Activated naive CD4-positive, alpha-beta T cell treated with anti-CD3 and anti-CD28 coated beads, Interleukin-2, amount 50 U/mL, for 72 hours (primary cell): ENCODE measurements around the gene MYLIP. TPM values are rescaled to one million over a fixed set of nuclear protein-coding genes. Genes with fewer than 3 reads are reported as not detected.

ENCODE experiments used
- ATAC-seq, 2 donors: fragments of 150-1000 bp; cut with Tn5 transposase; 2 replicates each; pipeline ENCODE4 v1.10.0; 2021; ENCODE audit warnings: mild to moderate bottlenecking in 2 of 2, moderate library complexity in 2 of 2
- DNase-seq, 2 donors: peaks; one replicate each; pipeline ENCODE4 v3.0.0; 2021 to 2022; ENCODE audit warnings: low spot score in 2 of 2
- H3K27ac Mint-ChIP-seq, 2 donors: one replicate each; pipeline ENCODE4 v1.8.0; 2022; ENCODE audit warnings: mild to moderate bottlenecking in 2 of 2, mixed read lengths in 2 of 2
- H3K36me3 Mint-ChIP-seq, 2 donors: one replicate each; pipeline ENCODE4 v1.8.0; 2022; ENCODE audit warnings: mixed read lengths in 2 of 2
- H3K9me3 Mint-ChIP-seq, 2 donors: one replicate each; pipeline ENCODE4 v1.8.0; 2022; ENCODE audit warnings: mixed read lengths in 2 of 2
- total RNA-seq, 2 donors: library from RNA; stranded (reverse); gene quantifications; one replicate each; pipeline ENCODE4 v1.2.3, GENCODE V29; 2022

Gene MYLIP
- total RNA-seq, 2 donors from 2014 or later, result 5.4 to 10.9 TPM

GRCh38 chr6:16150098-16150497 is 21.2 kb downstream of the MYLIP start:
- Mint-ChIP-seq H3K9me3 (peaks cover 0 to 13% of the 10 kb centered on the region in 2 donors), H3K27ac (no peak overlapping the region), H3K36me3 (peaks cover 32 to 40% of the 10 kb centered on the region in 2 donors)
- ATAC-seq, result no peak
- DNase-seq, result no peak

DNA sequence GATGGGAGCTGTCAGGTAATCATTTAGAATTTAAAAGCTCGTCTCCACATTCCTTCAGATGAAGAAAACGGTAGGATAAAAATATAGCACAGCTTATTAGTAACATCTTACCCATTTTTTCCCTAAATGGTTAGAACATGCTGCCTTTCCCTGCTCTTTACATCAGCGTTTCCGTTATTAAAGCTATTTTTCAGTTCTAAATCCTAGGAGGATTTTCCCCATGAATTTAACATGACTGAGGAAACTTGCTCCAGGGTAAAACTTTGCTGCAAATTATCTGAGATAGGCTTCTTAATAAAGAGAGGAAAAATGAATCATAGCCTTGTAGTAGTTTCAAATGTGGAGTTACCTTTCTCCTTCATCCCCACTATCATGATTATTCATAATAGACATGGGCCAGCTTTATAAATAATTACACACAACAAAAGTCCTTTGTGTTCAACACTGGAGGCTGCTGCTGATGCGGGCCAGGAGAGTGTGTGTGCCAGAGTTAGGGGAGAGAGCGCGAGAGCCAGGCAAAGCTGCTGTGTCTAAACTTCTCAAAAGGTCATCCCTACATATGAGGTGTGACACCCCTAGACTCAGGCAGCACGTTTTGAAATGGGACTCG is 24.4 kb downstream of the MYLIP start:
- Mint-ChIP-seq H3K27ac (no peak overlapping the region), H3K36me3 (peaks cover 49 to 54% of the 10 kb centered on the region in 2 donors), H3K9me3 (peaks cover 4 to 25% of the 10 kb centered on the region in 2 donors)
- no peak for ATAC-seq
- DNase-seq, result no peak

DNA sequence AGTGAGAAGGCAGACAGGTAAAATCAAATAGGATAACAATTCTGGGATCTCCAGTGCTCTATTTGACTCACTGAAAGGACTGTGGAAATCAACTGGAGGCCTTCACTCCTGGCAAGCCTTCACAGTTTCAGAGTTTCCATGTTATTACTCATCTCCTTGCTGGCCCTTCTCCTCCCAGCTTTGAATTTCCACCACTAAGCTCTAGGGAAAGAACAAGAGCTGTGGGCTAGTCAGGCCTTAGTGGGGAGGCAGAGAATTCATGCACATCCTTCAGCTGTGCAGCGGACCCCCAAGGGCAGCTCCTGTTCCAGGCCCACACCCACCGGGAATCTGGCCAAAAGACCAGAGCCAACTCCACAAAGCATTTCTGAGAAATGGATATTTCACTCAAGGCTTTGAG is 26.0 kb downstream of the MYLIP start:
- ATAC-seq, result no peak
- Mint-ChIP-seq H3K27ac (peak overlapping the region in 1 of 2 donors; percentile 81), H3K9me3 (peaks cover 4 to 24% of the 10 kb centered on the region in 2 donors), H3K36me3 (peaks cover 45 to 50% of the 10 kb centered on the region in 2 donors)
- DNase-seq, result no peak

GRCh38 chr6:16157492-16157891 is 28.6 kb downstream of the MYLIP start:
- no peak for ATAC-seq
- DNase-seq, result no peak
- H3K36me3 Mint-ChIP-seq, result peaks cover 36 to 44% of the 10 kb centered on the region in 2 donors
- no peak overlapping the region for H3K27ac Mint-ChIP-seq
- H3K9me3 Mint-ChIP-seq, result peaks cover 4 to 17% of the 10 kb centered on the region in 2 donors

DNA sequence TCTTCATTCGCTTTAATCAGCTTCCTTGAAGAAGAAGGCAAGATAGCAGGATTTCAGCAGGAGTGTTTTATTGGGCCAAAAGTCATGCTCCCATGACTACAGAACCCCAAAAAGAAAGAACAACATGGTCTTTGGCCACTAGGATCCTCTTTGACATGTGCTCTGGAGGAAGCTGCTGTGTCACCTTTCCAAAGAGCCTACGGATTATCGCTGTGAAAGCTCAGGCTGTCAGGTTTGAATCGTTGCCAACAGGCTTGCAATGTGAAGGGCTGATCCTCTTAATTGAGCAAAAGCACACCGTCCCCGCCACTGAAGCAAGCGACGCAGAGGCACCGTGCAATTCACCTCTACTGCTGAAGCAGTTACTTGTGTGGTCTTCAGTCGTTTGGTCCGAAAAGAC is 29.0 kb downstream of the MYLIP start:
- no peak overlapping the region for H3K27ac Mint-ChIP-seq
- DNase-seq (no peak), ATAC-seq (no peak)
- H3K9me3 Mint-ChIP-seq, result peaks cover 4 to 17% of the 10 kb centered on the region in 2 donors
- H3K36me3 Mint-ChIP-seq, result peaks cover 36 to 44% of the 10 kb centered on the region in 2 donors

DNA sequence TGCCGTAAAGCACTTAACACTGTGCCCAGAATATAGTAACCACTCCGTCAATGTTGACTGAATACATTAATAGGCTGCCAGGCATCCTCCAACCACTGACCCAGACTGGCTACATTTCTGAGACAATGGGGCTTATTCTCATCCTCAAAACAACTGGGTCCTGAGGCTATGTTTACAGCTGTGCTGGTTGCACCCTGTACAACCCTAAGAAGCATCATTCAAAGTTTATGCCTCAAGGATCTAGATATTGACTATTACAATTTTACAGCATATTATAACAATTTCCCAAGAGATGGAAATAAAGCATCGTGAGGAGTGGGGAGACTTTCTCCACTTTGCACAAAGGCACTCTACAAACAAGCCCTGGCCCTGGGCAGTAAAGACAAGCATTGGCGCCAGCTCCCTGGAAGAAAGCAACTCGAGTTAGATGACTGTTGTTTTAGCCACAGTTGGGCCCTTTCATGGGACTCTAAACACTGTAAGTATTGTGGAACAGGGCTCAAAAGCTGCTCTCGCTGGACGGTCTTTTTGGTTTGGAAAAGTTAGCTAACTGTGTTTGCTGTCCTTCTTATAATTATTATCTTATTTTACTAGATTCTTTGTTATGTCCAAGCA is 30.2 kb downstream of the MYLIP start:
- no peak for ATAC-seq
- Mint-ChIP-seq H3K27ac (no peak overlapping the region), H3K36me3 (peaks cover 36 to 44% of the 10 kb centered on the region in 2 donors)

DNA sequence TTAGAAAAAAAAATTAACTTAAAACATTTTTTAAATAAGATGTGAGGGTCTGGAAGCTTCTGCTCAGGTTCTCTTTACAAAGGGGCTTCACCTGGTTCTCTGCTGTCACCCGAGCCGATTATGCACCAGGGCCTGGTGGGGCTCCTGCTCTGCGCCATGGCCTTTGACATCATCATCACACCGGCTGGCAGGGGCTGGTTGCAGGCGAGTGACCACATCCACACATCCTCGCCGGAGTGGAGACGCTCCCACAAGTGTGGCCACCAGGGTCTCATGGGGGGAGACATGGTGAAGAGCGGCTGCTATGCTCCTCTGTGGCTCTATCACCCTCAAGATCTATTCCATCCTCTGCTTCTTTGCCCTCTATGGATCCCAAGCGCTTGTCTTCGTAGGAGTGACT is 31.9 kb downstream of the MYLIP start:
- Mint-ChIP-seq H3K36me3 (peaks cover 21 to 27% of the 10 kb centered on the region in 2 donors), H3K27ac (peak overlapping the region in 1 of 2 donors; percentile 10), H3K9me3 (peaks cover 4 to 8% of the 10 kb centered on the region in 2 donors)
- DNase-seq (no peak), ATAC-seq (no peak)

More for the DNA sequence above, 30.2 kb downstream of the MYLIP start:
- H3K9me3 Mint-ChIP-seq, result peaks cover 4 to 17% of the 10 kb centered on the region in 2 donors
- DNase-seq, result no peak

- ATAC-seq, result peak in 1 of 2 donors; percentile 66
- Mint-ChIP-seq H3K36me3 (peaks cover 17% of the 10 kb centered on the region in 2 donors), H3K27ac (no peak overlapping the region), H3K9me3 (peaks cover 2 to 3% of the 10 kb centered on the region in 2 donors)
- DNase-seq, result no peak
Measured at GRCh38 chr6:16162003-16162402, 33.1 kb downstream of the MYLIP start.

DNA sequence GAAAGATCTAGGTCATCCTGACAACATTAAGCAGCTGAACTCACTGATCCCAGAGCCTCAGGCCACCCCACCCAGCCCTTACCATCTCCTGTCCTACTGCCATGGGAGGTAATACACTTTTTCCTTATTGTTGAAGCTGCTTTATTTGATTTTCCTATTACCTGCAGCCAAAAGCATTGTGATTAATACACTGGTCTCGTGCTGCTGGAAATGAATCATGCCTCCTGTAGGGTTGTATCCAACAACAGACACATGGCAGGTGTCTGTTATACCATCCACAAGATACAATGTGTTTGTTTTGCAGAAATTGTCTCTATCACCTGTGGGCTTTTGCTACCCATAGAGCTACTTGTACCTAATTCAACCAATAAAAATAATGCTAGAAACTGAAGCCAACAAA is 34.2 kb downstream of the MYLIP start:
- Mint-ChIP-seq H3K36me3 (peaks cover 9 to 10% of the 10 kb centered on the region in 2 donors), H3K27ac (no peak overlapping the region), H3K9me3 (no peaks in the 10 kb centered on the region)
- ATAC-seq, result peak in 1 of 2 donors; percentile 28
- DNase-seq, result no peak

DNA sequence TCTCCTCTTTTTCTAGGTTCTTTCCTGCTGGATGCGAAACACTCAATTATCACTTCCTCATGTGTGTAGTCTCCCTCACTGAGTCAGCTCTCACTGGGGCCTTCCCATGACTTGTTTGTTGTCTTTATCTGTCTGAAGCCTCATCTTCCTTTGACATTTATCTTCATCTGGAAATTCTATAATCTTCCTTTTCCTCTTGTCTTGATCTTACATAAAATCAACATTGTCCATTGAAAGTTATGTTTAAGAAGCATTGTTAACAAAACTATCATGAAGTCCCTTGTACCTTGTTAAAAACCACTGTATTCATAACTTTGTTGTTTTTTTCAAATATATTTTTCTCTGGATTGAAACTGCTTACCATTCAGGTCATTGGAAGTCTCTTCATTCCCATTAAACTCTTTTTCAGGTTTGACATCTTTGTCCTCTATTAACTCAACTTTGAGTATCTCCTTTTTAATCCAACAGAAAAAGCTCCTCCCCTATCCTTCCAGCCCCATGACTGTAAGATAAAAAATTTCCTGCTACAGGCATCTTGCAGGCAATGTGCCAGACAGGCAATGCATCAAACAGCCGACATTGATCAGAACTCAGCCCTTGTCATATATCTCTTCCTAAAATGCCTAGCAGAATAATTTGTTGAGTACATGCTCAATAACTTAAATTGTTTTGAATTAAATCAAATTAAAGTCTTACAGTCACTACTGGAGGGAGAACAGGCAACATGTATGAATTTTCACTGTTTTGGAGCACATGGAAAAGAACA is 34.8 kb downstream of the MYLIP start:
- Mint-ChIP-seq H3K9me3 (no peaks in the 10 kb centered on the region), H3K27ac (peak overlapping the region in 1 of 2 donors; percentile 27), H3K36me3 (peaks cover 4 to 10% of the 10 kb centered on the region in 2 donors)
- DNase-seq (no peak), ATAC-seq (no peak)

- Mint-ChIP-seq H3K36me3 (peaks cover 4 to 5% of the 10 kb centered on the region in 2 donors), H3K9me3 (no peaks in the 10 kb centered on the region), H3K27ac (no peak overlapping the region)
- no peak for DNase-seq
- no peak for ATAC-seq
Measured at GRCh38 chr6:16165641-16166040, 36.8 kb downstream of the MYLIP start.

DNA sequence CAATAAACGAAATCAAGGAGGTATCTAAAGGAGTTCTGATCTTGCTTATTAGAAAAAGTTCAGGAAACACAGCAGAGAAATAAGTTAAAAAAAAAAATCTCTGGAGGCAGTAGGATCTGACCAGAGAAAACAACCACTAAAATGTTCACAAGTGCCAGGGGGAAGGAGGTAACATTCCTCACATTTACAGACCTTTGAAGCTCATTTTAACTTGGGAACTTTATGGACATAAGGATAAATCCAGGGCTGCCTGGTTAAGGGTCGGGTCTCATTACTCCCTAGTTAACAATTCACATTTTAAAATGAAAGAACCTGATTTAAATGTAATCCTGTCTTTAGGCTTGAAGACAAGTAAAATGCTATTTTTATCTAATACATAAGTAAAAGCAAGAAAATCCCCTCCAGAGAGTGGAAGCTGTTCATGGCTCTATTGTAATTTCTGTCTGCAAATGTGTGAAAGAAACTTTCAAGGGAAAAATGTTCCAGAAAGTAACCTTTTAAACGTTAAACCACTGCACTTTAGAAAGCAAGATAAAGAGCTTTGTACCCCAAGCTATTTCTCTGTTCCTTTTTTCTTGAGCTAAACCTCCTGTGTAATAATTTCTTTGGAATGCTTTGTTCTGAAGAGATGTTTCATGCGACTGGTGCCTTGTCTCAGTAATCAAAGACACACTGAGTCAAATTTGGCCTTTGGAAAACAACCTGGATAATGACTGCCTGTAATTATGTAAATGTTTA is 38.2 kb downstream of the MYLIP start:
- ATAC-seq (no peak), DNase-seq (no peak)
- H3K36me3 Mint-ChIP-seq, result no peaks in the 10 kb centered on the region
- no peaks in the 10 kb centered on the region for H3K9me3 Mint-ChIP-seq
- H3K27ac Mint-ChIP-seq, result no peak overlapping the region

GRCh38 chr6:16168121-16168520 is 39.2 kb downstream of the MYLIP start:
- no peak for DNase-seq

DNA sequence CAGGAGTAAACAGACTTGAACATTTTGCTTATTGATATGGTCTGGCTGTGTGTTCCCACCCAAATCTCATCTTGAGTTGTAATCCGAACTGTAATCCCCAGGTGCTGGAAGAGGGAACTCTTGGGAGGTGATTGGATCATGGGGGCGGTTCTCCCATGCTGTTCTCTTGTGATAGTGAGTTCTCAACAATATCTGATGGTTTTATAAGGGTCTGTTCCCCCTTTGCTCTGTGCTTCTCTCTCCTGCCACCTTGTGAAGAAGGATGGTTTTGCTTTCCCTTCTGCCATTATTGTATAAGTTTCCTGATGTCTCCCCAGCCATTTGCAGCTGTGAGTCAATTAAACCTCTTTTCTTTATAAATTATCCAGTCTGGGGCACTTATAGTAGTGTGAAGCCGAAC is 40.0 kb downstream of the MYLIP start:
- DNase-seq (no peak), ATAC-seq (no peak)
- Mint-ChIP-seq H3K36me3 (no peaks in the 10 kb centered on the region), H3K27ac (no peak overlapping the region), H3K9me3 (no peaks in the 10 kb centered on the region)

More at GRCh38 chr6:16168121-16168520, 39.2 kb downstream of the MYLIP start:
- H3K9me3 Mint-ChIP-seq, result no peaks in the 10 kb centered on the region
- ATAC-seq, result no peak
- H3K27ac Mint-ChIP-seq, result no peak overlapping the region
- H3K36me3 Mint-ChIP-seq, result no peaks in the 10 kb centered on the region

GRCh38 chr6:16171400-16171799 is 42.5 kb downstream of the MYLIP start:
- no peak for DNase-seq
- H3K27ac Mint-ChIP-seq, result no peak overlapping the region
- no peaks in the 10 kb centered on the region for H3K36me3 Mint-ChIP-seq
- no peak for ATAC-seq
- H3K9me3 Mint-ChIP-seq, result peaks cover 0 to 3% of the 10 kb centered on the region in 2 donors

DNA sequence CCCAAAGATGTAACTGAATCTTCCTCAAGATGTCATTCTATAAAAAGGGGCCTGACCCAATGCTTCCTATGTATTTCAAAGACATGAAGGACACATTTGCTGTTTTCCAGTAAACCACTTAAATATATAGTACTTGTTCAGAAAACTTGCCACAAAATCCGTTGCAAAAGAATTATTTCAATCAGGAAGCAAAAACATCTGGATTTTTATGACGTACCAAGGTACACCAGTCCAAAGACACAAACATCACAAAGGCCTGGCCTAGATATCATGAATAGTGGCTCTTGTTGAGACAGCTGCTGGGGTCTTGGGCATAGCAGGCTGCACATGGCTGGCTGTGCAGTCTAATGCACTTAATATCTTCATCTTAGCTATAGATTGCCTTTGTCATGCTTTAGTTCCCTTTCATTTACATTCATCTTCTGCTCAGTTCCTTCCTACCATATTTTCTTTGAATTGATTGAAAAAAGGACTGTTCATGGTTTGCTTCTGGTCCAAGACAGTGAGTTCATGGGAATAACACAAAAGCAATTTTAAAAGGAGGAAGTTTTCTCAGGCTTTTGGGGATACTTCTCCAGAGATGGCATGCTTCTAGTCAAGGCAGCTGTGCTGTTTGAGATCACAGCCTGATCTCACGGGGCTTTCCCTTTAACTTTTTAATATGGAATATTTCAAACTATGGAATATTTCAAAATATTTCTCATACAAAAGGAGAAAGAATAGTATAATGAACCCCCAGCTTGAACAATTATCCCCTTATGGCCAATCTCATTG is 44.5 kb downstream of the MYLIP start:
- Mint-ChIP-seq H3K27ac (no peak overlapping the region), H3K9me3 (peaks cover 0 to 4% of the 10 kb centered on the region in 2 donors), H3K36me3 (peaks cover 0 to under 1% of the 10 kb centered on the region in 2 donors)
- ATAC-seq (no peak), DNase-seq (no peak)
